GM18517 (cell line): ENCODE results near the gene HJURP.

Source experiments
- ATAC-seq: cut with Tn5 transposase; IDR thresholded peaks from one replicate; pipeline ENCODE4 v1.9.1; 2021; ENCODE audit warnings: mild to moderate bottlenecking, moderate library complexity; ENCODE audit not compliant: unreplicated experiment

HJURP gene

GRCh38 chr2:233816334-233816733 is 38.0 kb downstream of the HJURP start:
- no peak for ATAC-seq

DNA sequence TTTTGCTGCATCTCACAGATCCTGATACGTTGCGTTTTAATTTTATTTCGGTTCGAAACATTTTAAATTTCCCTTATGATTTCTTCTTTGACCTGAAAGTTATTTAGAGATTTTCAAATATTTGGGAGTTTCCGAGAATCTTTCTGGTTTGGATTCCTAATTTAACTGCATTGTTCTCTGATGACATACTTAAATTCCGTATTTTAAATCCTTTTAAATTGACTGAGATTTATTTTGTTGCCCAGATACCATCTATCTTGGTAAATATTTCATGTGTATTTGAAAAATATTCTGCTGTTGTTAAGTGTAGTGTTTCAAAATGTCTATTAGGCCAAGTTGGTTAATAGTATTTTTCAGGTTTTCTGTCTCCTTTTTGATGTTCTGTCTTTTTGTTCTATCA is 38.5 kb downstream of the HJURP start:
- no peak for ATAC-seq

DNA sequence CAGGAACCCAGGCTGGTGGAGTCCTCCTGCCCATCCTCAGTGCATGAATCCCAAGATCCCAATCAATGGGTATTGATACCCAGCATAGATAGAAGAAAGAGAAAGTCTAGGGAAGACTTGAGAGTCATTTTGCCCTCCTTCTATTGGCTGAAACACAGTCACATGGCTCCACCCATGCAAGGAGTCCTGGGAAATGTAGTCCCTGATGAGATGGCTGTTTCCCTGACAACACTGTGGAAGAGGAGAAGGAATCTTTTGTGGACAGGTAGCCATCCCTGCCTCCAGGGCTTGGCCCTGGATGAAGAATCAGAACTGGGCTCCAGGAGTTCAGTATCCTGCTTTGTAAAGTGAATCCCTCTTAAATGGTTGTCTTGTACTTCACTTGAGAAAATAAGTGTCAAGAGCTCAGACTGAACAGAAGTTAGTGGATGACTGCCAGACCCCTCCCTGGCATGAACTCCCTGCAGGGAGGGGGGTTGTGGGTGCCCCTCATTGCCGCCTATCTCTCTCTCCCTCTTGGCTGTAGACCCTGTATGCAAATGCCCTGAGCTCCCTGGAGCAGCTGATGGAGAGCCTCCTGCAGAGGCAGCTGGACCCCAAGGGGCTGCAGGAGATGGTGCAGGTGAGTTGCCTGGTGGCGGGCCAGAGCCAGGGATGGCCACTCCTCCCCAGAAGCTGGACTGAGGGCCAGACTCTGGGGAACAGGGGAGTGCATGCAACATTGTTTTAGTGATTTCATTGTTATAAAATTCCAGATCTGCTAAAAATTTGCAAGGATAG is 40.1 kb downstream of the HJURP start:
- no peak for ATAC-seq

- no peak for ATAC-seq
Observed at GRCh38 chr2:233813236-233814055, 40.9 kb downstream of the HJURP start.

DNA sequence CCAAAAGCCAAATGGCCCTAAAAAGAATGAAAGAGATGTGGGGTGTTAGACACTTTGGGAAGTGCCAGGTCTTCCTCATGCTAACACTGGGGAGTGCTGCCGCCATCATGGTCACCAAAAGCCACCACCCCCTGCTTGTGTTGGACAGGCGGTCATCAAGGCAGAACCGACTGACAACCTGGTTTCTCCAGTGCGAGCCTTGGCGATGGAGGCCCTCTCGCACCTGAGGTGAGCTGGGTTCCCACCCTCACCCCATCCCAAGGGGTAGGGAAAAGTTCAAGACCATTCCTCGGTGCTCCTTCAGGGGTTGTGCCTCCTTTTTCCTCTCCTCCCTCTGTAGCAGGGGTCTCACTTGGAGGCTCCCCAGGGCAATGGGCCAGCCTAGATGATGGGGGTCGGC is 42.6 kb downstream of the HJURP start:
- ATAC-seq, result no peak

DNA sequence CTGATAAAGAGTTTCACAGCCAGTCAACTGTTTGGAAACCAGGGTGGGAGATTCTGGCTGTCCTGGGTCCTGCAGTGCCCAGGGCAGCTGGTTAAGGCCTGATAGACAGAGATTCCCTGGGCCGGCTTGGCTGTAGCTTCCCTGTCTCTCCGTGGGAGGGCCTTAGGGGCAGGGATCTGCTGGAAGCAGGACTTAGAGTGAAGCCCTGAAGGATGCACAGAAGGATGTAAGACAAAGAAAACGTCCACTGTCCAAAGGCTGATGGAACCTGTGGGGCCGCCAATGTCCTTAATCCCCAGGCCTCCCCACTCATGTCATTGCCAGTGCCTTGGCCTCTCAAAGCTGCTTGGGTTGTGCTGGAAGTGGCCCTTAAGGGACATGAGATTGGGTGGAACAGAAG is 43.2 kb downstream of the HJURP start:
- ATAC-seq, result no peak

- ATAC-seq, result no peak
Observed at GRCh38 chr2:233810385-233810784, 44.0 kb downstream of the HJURP start.

GRCh38 chr2:233807966-233808935 is 46.1 kb downstream of the HJURP start:
- ATAC-seq, result no peak

DNA sequence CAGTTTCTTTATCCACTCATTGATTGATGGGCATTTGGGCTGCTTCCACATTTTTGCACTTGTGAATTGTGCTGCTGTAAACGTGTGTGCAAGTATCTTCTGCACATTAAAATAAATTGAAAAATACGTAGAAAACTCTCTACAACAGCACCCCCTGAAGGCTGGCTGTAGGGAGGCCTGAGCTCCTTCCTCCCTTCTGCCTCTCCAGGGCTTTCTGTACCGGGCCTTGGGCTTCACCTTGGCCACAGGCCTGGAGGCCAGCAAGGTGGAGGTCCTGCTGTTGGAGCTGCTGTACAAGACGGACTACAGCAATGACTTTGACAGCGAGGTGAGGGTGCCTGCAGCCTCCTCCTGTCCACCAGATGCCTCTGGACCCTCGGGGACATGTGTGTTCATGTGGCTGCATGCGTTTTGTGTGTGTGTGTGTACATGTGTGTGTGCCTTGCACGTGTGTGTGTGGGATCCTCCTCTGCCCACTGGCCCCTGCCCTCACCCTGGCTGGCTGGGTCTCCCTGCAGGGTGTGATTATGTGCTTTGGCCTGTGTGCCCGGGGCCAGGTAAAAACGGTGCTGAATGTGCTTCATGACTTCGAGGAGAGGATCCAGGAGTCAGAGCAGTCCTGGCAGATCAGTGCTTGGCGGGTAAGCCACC is 47.0 kb downstream of the HJURP start:
- no peak for ATAC-seq

DNA sequence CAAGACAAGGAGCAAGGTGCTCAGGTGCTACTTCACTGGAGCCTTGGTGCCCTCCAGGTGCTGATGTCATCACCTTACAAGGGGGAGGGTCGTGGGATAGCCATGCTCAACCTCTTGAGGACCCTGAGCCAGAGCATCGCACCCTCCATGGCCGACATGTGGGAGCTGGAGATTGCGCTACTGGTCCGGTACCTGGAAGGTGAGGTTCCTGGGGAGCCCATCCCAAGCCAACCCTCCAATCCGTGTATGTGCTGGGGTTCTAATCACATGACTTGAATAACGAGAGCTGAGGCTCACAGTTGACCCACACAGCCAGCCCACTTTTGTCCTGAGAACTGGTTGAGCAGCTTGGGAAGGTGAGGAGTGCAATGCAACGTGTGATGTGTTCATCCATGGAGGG is 50.3 kb downstream of the HJURP start:
- no peak for ATAC-seq

- ATAC-seq, result no peak
Observed at GRCh38 chr2:233803292-233803911, 50.9 kb downstream of the HJURP start.

DNA sequence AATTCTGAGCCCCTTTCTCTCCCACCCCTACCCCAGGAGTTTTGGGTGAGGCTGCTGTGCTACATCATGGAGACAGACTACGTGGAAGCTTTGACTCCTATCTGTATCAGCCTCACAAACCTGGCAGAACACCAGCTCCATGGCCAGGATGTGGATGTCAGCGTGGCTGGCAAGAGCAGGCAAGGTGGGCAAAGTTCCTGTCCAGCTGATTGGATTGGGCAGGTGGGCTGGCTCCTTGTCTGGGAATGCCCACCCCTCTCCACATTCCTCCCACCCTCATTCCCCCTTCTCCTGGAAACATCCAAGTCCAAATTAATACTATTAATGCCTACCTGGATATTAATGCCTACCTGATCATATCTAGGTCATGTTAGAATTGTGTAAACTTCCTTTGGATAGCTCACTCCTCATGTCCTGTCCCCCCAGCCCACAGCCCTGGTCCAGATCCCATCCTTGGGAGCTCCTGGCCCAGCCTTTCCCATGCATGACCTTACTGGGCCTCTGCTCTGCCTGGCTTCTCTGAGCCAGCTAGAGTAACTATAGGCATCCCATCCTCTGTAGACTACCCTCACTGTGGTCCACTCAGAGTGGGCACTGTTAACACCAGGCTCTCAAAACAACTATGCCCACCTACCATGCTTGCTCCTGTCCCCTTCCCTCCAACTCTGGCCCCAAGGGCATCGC is 52.1 kb downstream of the HJURP start:
- ATAC-seq, result no peak

DNA sequence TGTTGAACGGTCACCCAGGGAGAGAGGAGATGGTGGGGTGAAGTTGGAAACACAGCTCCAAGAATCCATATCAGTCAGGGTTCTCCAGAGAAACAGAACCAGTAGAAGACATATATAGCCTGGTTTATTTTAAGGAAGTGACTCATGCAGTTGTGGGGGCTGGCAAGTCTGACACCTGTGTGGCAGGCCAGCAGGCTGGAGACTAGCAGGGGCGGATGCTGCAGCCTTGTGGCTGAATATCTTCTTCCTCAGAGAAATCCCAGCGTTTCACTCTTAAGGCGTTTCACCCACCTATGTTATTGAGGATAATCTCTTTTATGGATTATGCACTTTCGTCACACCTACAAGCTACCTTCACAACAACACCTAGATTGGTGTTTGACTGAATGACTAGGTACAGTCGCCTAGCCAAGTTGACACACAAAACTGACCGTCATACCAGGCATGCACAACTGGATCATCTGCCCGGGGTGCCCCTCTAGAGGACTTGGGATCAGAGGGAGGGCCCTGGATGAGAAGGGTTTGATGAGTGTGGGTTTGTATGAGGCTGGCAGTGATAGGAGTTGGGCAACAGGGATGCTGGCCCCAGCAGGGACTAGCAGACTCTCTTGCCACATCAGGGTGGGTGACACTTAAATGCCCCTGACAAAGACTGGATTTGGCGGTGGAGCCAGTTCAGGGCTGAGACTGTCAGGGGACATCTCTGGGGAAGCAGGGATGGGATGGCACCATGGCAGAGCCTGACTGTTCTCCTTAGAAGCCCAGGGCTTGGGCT is 52.8 kb downstream of the HJURP start:
- ATAC-seq, result no peak

- no peak for ATAC-seq
Observed at GRCh38 chr2:233800208-233800607, 54.1 kb downstream of the HJURP start.

DNA sequence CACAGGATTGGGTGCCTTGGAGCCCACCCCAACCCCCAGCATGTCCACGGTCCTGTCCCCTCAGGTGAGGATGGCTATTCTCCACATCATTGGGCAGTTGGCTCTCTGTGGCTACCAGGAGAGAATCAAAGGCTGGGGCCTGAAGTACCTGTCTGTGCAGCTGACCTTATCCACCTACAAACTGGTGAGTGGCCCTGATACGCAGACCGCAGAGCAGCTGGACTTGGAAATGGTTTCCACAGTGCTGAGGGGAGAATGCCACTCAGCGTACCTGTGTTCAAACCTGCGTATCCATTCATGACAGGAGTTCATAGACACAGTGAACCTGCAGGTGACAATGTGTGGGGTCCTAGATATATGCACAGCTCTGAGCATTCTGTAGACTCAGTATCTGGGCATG is 54.6 kb downstream of the HJURP start:
- ATAC-seq, result no peak

- ATAC-seq, result no peak
Observed at GRCh38 chr2:233799087-233799665, 55.2 kb downstream of the HJURP start.

- no peak for ATAC-seq
Observed at GRCh38 chr2:233798335-233799086, 55.8 kb downstream of the HJURP start.

GRCh38 chr2:233796254-233796653 is 58.1 kb downstream of the HJURP start:
- ATAC-seq, result no peak
